OCI-LY3 (cell line): Measurements from ENCODE around the gene ARHGAP15.

Experiments used
- CTCF ChIP-seq: fragments of 200-600, 300-600 bp; sonication (generic); IDR thresholded peaks from 2 replicates; pipeline ENCODE4 v1.5.1; 2014; ENCODE audit warnings: antibody characterized with exemption, low read length, low read depth
- EZH2phosphoT487 ChIP-seq: fragments of 200-600 bp; shearing (Covaris generic); IDR thresholded peaks from 2 replicates; pipeline ENCODE4 v1.6.1; 2018; ENCODE audit warnings: antibody characterized with exemption, mixed run types, low read depth

- TF ChIP-seq CTCF = no peak
- TF ChIP-seq EZH2phosphoT487 = no peak
Observed at GRCh38 chr2:143175438-143175837, 46.2 kb downstream of the ARHGAP15 start.
